Stomach smooth muscle (tissue), 2 donors: Measurements from ENCODE around the gene RUVBL1.
A peak's percentile ranks its signal among the peaks of the same experiment; 100 is the strongest.

ENCODE experiments used
- H3K27ac ChIP-seq: one replicate; pipeline ENCODE4 v1.7.0; 2013; ENCODE audit warnings: mild to moderate bottlenecking, low read length, inconsistent platforms
- H3K27me3 ChIP-seq, 2 donors: one replicate each; pipeline ENCODE4 v1.7.0; 2013; ENCODE audit warnings: low read length in 2 of 2; ENCODE audit not compliant: insufficient read depth in 2 of 2, control insufficient read depth in 1 of 2
- H3K36me3 ChIP-seq, 2 donors: one replicate each; pipeline ENCODE4 v1.7.0; 2013; ENCODE audit warnings: low read length in 2 of 2; ENCODE audit not compliant: control insufficient read depth in 2 of 2, insufficient read depth in 2 of 2
- H3K4me1 ChIP-seq: one replicate; pipeline ENCODE4 v1.7.0; 2013; ENCODE audit warnings: low read length; ENCODE audit not compliant: control insufficient read depth, insufficient read depth
- H3K4me3 ChIP-seq, 2 donors: one replicate each; pipeline ENCODE4 v1.7.0; 2013; ENCODE audit warnings: low read length in 2 of 2
- H3K9ac ChIP-seq, 2 donors: one replicate each; pipeline ENCODE4 v1.7.0; 2013; ENCODE audit warnings: low read length in 2 of 2, mild to moderate bottlenecking in 1 of 2
- H3K9me3 ChIP-seq, 2 donors: one replicate each; pipeline ENCODE4 v1.7.0; 2013; ENCODE audit warnings: low read length in 2 of 2; ENCODE audit not compliant: control insufficient read depth in 2 of 2
- donor health status: healthy.
- donor health status: Pancreatic carcinoma.

RUVBL1 gene

GRCh38 chr3:128100638-128101037, 23.0 kb downstream of the RUVBL1 start:
- Histone ChIP-seq H3K4me1 (peaks cover 2% of the 10 kb centered on the region), H3K36me3 (peaks cover 26 to 36% of the 10 kb centered on the region in 2 donors), H3K9me3 (no peaks in the 10 kb centered on the region), H3K9ac (no peak overlapping the region), H3K27ac (no peak overlapping the region), H3K4me3 (no peak overlapping the region), H3K27me3 (no peaks in the 10 kb centered on the region)

GRCh38 chr3:128100161-128100560, 23.5 kb downstream of the RUVBL1 start:
- no peak overlapping the region for H3K9ac ChIP-seq
- H3K4me3 ChIP-seq: no peak overlapping the region
- no peaks in the 10 kb centered on the region for H3K27me3 ChIP-seq
- H3K9me3 ChIP-seq: no peaks in the 10 kb centered on the region
- peaks cover 6% of the 10 kb centered on the region for H3K4me1 ChIP-seq
- peaks cover 26 to 36% of the 10 kb centered on the region in 2 donors for H3K36me3 ChIP-seq
- no peak overlapping the region for H3K27ac ChIP-seq

GRCh38 chr3:128098234-128098633, 25.4 kb downstream of the RUVBL1 start:
- H3K27me3 ChIP-seq: no peaks in the 10 kb centered on the region
- no peak overlapping the region for H3K9ac ChIP-seq
- peaks cover 18 to 39% of the 10 kb centered on the region in 2 donors for H3K36me3 ChIP-seq
- H3K27ac ChIP-seq: no peak overlapping the region
- peaks cover 9% of the 10 kb centered on the region for H3K4me1 ChIP-seq
- H3K9me3 ChIP-seq: no peaks in the 10 kb centered on the region
- no peak overlapping the region for H3K4me3 ChIP-seq

- Histone ChIP-seq H3K4me1 (peaks cover 9% of the 10 kb centered on the region), H3K9ac (peak overlapping the region in 1 of 2 donors; percentile 42), H3K27ac (no peak overlapping the region), H3K27me3 (no peaks in the 10 kb centered on the region), H3K9me3 (no peaks in the 10 kb centered on the region), H3K36me3 (peaks cover 9 to 41% of the 10 kb centered on the region in 2 donors), H3K4me3 (no peak overlapping the region)
Observed at GRCh38 chr3:128095222-128095703, 28.3 kb downstream of the RUVBL1 start.

GRCh38 chr3:128094295-128095151, 29.1 kb downstream of the RUVBL1 start:
- peaks cover 6 to 33% of the 10 kb centered on the region in 2 donors for H3K36me3 ChIP-seq
- no peak overlapping the region for H3K27ac ChIP-seq
- H3K4me3 ChIP-seq: no peak overlapping the region
- no peaks in the 10 kb centered on the region for H3K27me3 ChIP-seq
- no peaks in the 10 kb centered on the region for H3K9me3 ChIP-seq
- H3K9ac ChIP-seq: peak overlapping the region in 1 of 2 donors; percentile 42
- peaks cover 7% of the 10 kb centered on the region for H3K4me1 ChIP-seq

GRCh38 chr3:128091586-128091985, 32.0 kb downstream of the RUVBL1 start:
- Histone ChIP-seq H3K27ac (no peak overlapping the region), H3K36me3 (peaks cover 4 to 19% of the 10 kb centered on the region in 2 donors)

GRCh38 chr3:128089135-128089534, 34.5 kb downstream of the RUVBL1 start:
- H3K36me3 ChIP-seq: peaks cover 4 to 19% of the 10 kb centered on the region in 2 donors
- peaks cover 15% of the 10 kb centered on the region for H3K4me1 ChIP-seq
- H3K9me3 ChIP-seq: no peaks in the 10 kb centered on the region
- H3K27ac ChIP-seq: no peak overlapping the region
- H3K27me3 ChIP-seq: no peaks in the 10 kb centered on the region
- no peak overlapping the region for H3K4me3 ChIP-seq
- H3K9ac ChIP-seq: no peak overlapping the region

More at GRCh38 chr3:128091586-128091985, 32.0 kb downstream of the RUVBL1 start:
- no peak overlapping the region for H3K9ac ChIP-seq
- peaks cover 7% of the 10 kb centered on the region for H3K4me1 ChIP-seq
- H3K27me3 ChIP-seq: no peaks in the 10 kb centered on the region
- H3K4me3 ChIP-seq: no peak overlapping the region
- H3K9me3 ChIP-seq: no peaks in the 10 kb centered on the region

GRCh38 chr3:128084675-128085021, 39.0 kb downstream of the RUVBL1 start:
- Histone ChIP-seq H3K27me3 (no peaks in the 10 kb centered on the region), H3K4me3 (peak overlapping the region in 1 of 2 donors; percentile 35), H3K9me3 (no peaks in the 10 kb centered on the region), H3K4me1 (peaks cover 27% of the 10 kb centered on the region), H3K36me3 (peaks cover 4 to 25% of the 10 kb centered on the region in 2 donors), H3K27ac (peak overlapping the region; percentile 80), H3K9ac (peak overlapping the region; percentile 25 to 36)

GRCh38 chr3:128083980-128084674, 39.5 kb downstream of the RUVBL1 start:
- H3K9ac ChIP-seq: peak overlapping the region; percentile 25 to 55
- H3K4me1 ChIP-seq: peaks cover 27% of the 10 kb centered on the region
- peak overlapping the region; percentile 80 for H3K27ac ChIP-seq
- H3K27me3 ChIP-seq: no peaks in the 10 kb centered on the region
- peak overlapping the region in 1 of 2 donors; percentile 35 for H3K4me3 ChIP-seq
- peaks cover 4 to 28% of the 10 kb centered on the region in 2 donors for H3K36me3 ChIP-seq
- H3K9me3 ChIP-seq: no peaks in the 10 kb centered on the region

GRCh38 chr3:128083396-128083795, 40.2 kb downstream of the RUVBL1 start:
- Histone ChIP-seq H3K4me1 (peaks cover 27% of the 10 kb centered on the region), H3K9ac (no peak overlapping the region), H3K27me3 (no peaks in the 10 kb centered on the region), H3K4me3 (no peak overlapping the region), H3K36me3 (peaks cover 4 to 28% of the 10 kb centered on the region in 2 donors), H3K9me3 (no peaks in the 10 kb centered on the region), H3K27ac (peak overlapping the region; percentile 80)
